ENCODE data around the gene WDR18. TPM values are rescaled to one million over a fixed set of nuclear protein-coding genes. Genes with fewer than 3 reads are reported as not detected.

WDR18 gene
- total RNA-seq, 1 experiment from 2014 or later = 56.7 TPM

DNA sequence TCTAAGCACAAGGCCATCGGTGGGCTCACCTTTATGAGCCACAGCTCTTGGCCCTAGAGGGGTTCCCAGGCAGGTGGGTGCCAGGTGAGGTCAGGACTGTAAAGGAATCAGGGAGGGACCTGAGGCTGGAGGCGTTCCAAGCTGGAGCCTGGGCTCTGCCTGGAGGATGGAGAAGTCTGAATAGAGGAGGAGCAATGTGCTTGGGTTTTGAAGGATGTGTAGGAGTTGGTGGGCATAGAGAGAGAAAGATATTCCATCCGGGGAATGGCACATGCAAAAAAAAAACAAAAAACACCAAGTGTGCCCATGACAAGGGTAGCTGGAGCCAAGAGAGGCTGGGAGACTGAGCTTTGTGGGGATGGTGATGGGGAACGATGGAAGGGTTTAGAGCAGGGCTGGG, 18.5 kb downstream of the WDR18 start:
- Histone ChIP-seq H3K9me2 (replicated peaks; ENCODE audit: low read length) (no peaks in the 10 kb centered on the region), H3K36me3 (ENCODE audit: low read depth, low read length) (no peaks in the 10 kb centered on the region), H2AFZ (ENCODE audit: low read length) (no peak overlapping the region), H3K27me3 (ENCODE audit: low read length) (no peaks in the 10 kb centered on the region), H3K79me2 (ENCODE audit: low read length) (no peaks in the 10 kb centered on the region), H3K4me1 (ENCODE audit: insufficient read depth, low read length) (no peaks in the 10 kb centered on the region), H3K4me3 (ENCODE audit: low read length) (no peak overlapping the region), H3K9ac (ENCODE audit: low read length) (no peak overlapping the region), H3K9me3 (ENCODE audit: low read length) (no peaks in the 10 kb centered on the region), H3K4me2 (ENCODE audit: low read length) (no peak overlapping the region), H3F3A (ENCODE audit: low read length, unreplicated experiment) (no peaks in the 10 kb centered on the region), H3K27ac (ENCODE audit: low read length) (no peak overlapping the region), H4K20me1 (ENCODE audit: low read length) (no peaks in the 10 kb centered on the region)
- TF ChIP-seq EZH2phosphoT487 (IDR thresholded peaks at IDR 0.05; ENCODE audit: borderline replicate concordance, low read length) (no peak), EZH2 (IDR thresholded peaks at IDR 0.05; ENCODE audit: low read length, unreplicated experiment) (no peak), CTCF (conservative IDR thresholded peaks at IDR 0.05; ENCODE audit: low read depth, low read length) (no peak)
- BruUV-seq (replicated peaks) = no TSS peak
- no peak for DNase-seq
- CTCF ChIA-PET = interaction anchor here (0.5 to 0.6 kb wide), 2 partner anchors 119 to 154 kb away, joined by 3 to 4 read pairs; no protein-coding TSS in a partner anchor
- POLR2A ChIA-PET (ENCODE audit: unreplicated experiment) = interaction anchor here (0.6 kb wide), 1 partner anchor 10 kb away, joined by 3 read pairs; no protein-coding TSS in a partner anchor
- intact Hi-C loops (cut with micrococcal nuclease) = no loop called here
- ATAC-seq = no peak

GRCh38 chr19:1003283-1003682, 19.1 kb downstream of the WDR18 start:
- H3K4me3 ChIP-seq (ENCODE audit: low read length) = no peak overlapping the region
- no peaks in the 10 kb centered on the region for H4K20me1 ChIP-seq (ENCODE audit: low read length)
- no peak for TF ChIP-seq EZH2phosphoT487 (IDR thresholded peaks at IDR 0.05; ENCODE audit: borderline replicate concordance, low read length)
- TF ChIP-seq EZH2 (IDR thresholded peaks at IDR 0.05; ENCODE audit: low read length, unreplicated experiment) = no peak
- TF ChIP-seq CTCF (conservative IDR thresholded peaks at IDR 0.05; ENCODE audit: low read depth, low read length) = no peak
- H3K9ac ChIP-seq (ENCODE audit: low read length) = no peak overlapping the region
- no peaks in the 10 kb centered on the region for H3K9me3 ChIP-seq (ENCODE audit: low read length)
- no peaks in the 10 kb centered on the region for H3K27me3 ChIP-seq (ENCODE audit: low read length)
- ChIA-PET POLR2A (ENCODE audit: unreplicated experiment) (interaction anchor here (0.6 kb wide), 2 partner anchors 9 to 144 kb away, joined by 3 read pairs; no protein-coding TSS in a partner anchor), CTCF (interaction anchor here (0.8 kb wide), 1 partner anchor 16 kb away, joined by 4 read pairs; no protein-coding TSS in a partner anchor)
- H3K79me2 ChIP-seq (ENCODE audit: low read length) = no peaks in the 10 kb centered on the region
- H3K9me2 ChIP-seq (replicated peaks; ENCODE audit: low read length) = no peaks in the 10 kb centered on the region
- H3F3A ChIP-seq (ENCODE audit: low read length, unreplicated experiment) = no peaks in the 10 kb centered on the region
- DNase-seq (no peak), ATAC-seq (no peak)
- BruUV-seq (replicated peaks) = no TSS peak
- no peaks in the 10 kb centered on the region for H3K36me3 ChIP-seq (ENCODE audit: low read depth, low read length)
- intact Hi-C loops (cut with micrococcal nuclease) = no loop called here
- no peak overlapping the region for H2AFZ ChIP-seq (ENCODE audit: low read length)
- H3K4me2 ChIP-seq (ENCODE audit: low read length) = no peak overlapping the region
- no peak overlapping the region for H3K27ac ChIP-seq (ENCODE audit: low read length)
- H3K4me1 ChIP-seq (ENCODE audit: insufficient read depth, low read length) = no peaks in the 10 kb centered on the region

GRCh38 chr19:1004204-1004802, 20.2 kb downstream of the WDR18 start:
- H4K20me1 ChIP-seq (ENCODE audit: low read length) = no peaks in the 10 kb centered on the region
- no peaks in the 10 kb centered on the region for H3K9me3 ChIP-seq (ENCODE audit: low read length)
- CTCF ChIA-PET = interaction anchor here (0.8 kb wide), 1 partner anchor 15 kb away, joined by 4 read pairs; no protein-coding TSS in a partner anchor
- ATAC-seq (no peak), DNase-seq (no peak)
- no peak overlapping the region for H3K27ac ChIP-seq (ENCODE audit: low read length)
- intact Hi-C loops (cut with micrococcal nuclease) = no loop called here
- no peaks in the 10 kb centered on the region for H3F3A ChIP-seq (ENCODE audit: low read length, unreplicated experiment)
- H3K9ac ChIP-seq (ENCODE audit: low read length) = no peak overlapping the region
- no peak overlapping the region for H3K4me2 ChIP-seq (ENCODE audit: low read length)
- TF ChIP-seq EZH2 (IDR thresholded peaks at IDR 0.05; ENCODE audit: low read length, unreplicated experiment) = no peak
- TF ChIP-seq EZH2phosphoT487 (IDR thresholded peaks at IDR 0.05; ENCODE audit: borderline replicate concordance, low read length) = no peak
- TF ChIP-seq CTCF (conservative IDR thresholded peaks at IDR 0.05; ENCODE audit: low read depth, low read length) = no peak
- H3K36me3 ChIP-seq (ENCODE audit: low read depth, low read length) = no peaks in the 10 kb centered on the region
- BruUV-seq (replicated peaks) = no TSS peak
- H3K79me2 ChIP-seq (ENCODE audit: low read length) = no peaks in the 10 kb centered on the region
- H2AFZ ChIP-seq (ENCODE audit: low read length) = no peak overlapping the region
- POLR2A ChIA-PET (ENCODE audit: unreplicated experiment) = no interaction called here
- no peaks in the 10 kb centered on the region for H3K9me2 ChIP-seq (replicated peaks; ENCODE audit: low read length)
- no peaks in the 10 kb centered on the region for H3K4me1 ChIP-seq (ENCODE audit: insufficient read depth, low read length)
- no peaks in the 10 kb centered on the region for H3K27me3 ChIP-seq (ENCODE audit: low read length)
- H3K4me3 ChIP-seq (ENCODE audit: low read length) = no peak overlapping the region
